Stimulated activated CD4-positive, alpha-beta T cell treated with anti-CD3 and anti-CD28 coated beads, Interleukin-12 subunit alpha, Interleukin-12 subunit beta, amount 100 ng/mL, for 24 hours (primary cell): ENCODE results near the gene PREX1.
"Not testable (repeated sequence)": the region's sequence is repeated elsewhere in the genome, so short reads cannot be mapped to it uniquely, and the experiment has no call there.

Experiments used
- DNase-seq, 2 experiments: peaks; one replicate each; pipeline ENCODE4 v3.0.0-alpha.2; 2020; ENCODE audit warnings: low read depth in 2 of 2

Gene PREX1

GRCh38 chr20:48812600-48813445, 15.0 kb downstream of the PREX1 start:
- no peak for DNase-seq

GRCh38 chr20:48812114-48812513, 15.7 kb downstream of the PREX1 start:
- DNase-seq, result not testable (repeated sequence)

GRCh38 chr20:48809673-48810072, 18.1 kb downstream of the PREX1 start:
- no peak for DNase-seq

GRCh38 chr20:48808382-48809034, 19.3 kb downstream of the PREX1 start:
- no peak for DNase-seq

GRCh38 chr20:48807586-48808381, 20.0 kb downstream of the PREX1 start:
- no peak for DNase-seq

GRCh38 chr20:48807051-48807450, 20.7 kb downstream of the PREX1 start:
- no peak for DNase-seq

- DNase-seq, result no peak
Measured at GRCh38 chr20:48805716-48806115, 22.1 kb downstream of the PREX1 start.

- DNase-seq, result no peak
Measured at GRCh38 chr20:48805286-48805685, 22.5 kb downstream of the PREX1 start.

GRCh38 chr20:48804300-48804980, 23.4 kb downstream of the PREX1 start:
- DNase-seq, result no peak

GRCh38 chr20:48803176-48804053, 24.4 kb downstream of the PREX1 start:
- no peak for DNase-seq

GRCh38 chr20:48802647-48803046, 25.2 kb downstream of the PREX1 start:
- DNase-seq, result no peak

- no peak for DNase-seq
Measured at GRCh38 chr20:48802216-48802615, 25.6 kb downstream of the PREX1 start.

- no peak for DNase-seq
Measured at GRCh38 chr20:48801197-48801596, 26.6 kb downstream of the PREX1 start.

- no peak for DNase-seq
Measured at GRCh38 chr20:48800177-48800576, 27.6 kb downstream of the PREX1 start.

GRCh38 chr20:48799328-48800105, 28.3 kb downstream of the PREX1 start:
- no peak for DNase-seq

GRCh38 chr20:48797850-48798747, 29.7 kb downstream of the PREX1 start:
- DNase-seq, result no peak

GRCh38 chr20:48797275-48797825, 30.4 kb downstream of the PREX1 start:
- no peak for DNase-seq

GRCh38 chr20:48795732-48796131, 32.1 kb downstream of the PREX1 start:
- DNase-seq, result no peak
